ENCODE results near the gene FGF19.

- no peak for TF ChIP-seq CTCF (conservative IDR thresholded peaks at IDR 0.05; ENCODE audit: low read depth, low read length)
- no peak for TF ChIP-seq EZH2 (IDR thresholded peaks at IDR 0.05; ENCODE audit: borderline replicate concordance, low read depth, low read length, poor library complexity, severe bottlenecking)
These were observed 18.5 kb downstream of the FGF19 start for GRCh38 chr11:69685348-69685747.
